HepG2 (cell line): Measurements from ENCODE around the gene TK2. TPM values are rescaled to one million over a fixed set of nuclear protein-coding genes. Genes with fewer than 3 reads are reported as not detected.

Experiments
- ARNTL ChIP-seq: sonication (generic); formaldehyde crosslinking; IDR thresholded peaks from 2 replicates; pipeline ENCODE4 v1.4.0; 2020; ENCODE audit warnings: mild to moderate bottlenecking, missing genetic modification reagents
- CREB1 ChIP-seq, 2 experiments: fragments of 450-650 bp in 1 of 2; IDR thresholded peaks; 2 replicates each; pipeline ENCODE4 v1.6.1; 2016 to 2017; ENCODE audit warnings: control low read depth in 1 of 2, mild to moderate bottlenecking in 1 of 2, missing compliant biosample characterization in 1 of 2, missing genetic modification characterization in 1 of 2
- ELF3 ChIP-seq: IDR thresholded peaks from 2 replicates; pipeline ENCODE4 v1.6.1; 2016; ENCODE audit warnings: missing genetic modification reagents, missing compliant biosample characterization
- ESRRA ChIP-seq: sonication (generic); formaldehyde crosslinking; IDR thresholded peaks from 2 replicates; pipeline ENCODE4 v1.5.1; 2020; ENCODE audit warnings: mild to moderate bottlenecking, low read depth, missing genetic modification reagents
- FOSL2 ChIP-seq: sonication (generic); formaldehyde crosslinking; IDR thresholded peaks from 2 replicates; pipeline ENCODE4 v1.4.0; 2020; ENCODE audit warnings: missing genetic modification reagents
- FOXA1 ChIP-seq, 2 experiments: fragments of 450-650 bp in 1 of 2; sonication (generic) in 1 of 2; formaldehyde crosslinking in 1 of 2; IDR thresholded peaks; 2 replicates each; pipeline versions ENCODE4 v1.4.0 to v1.6.1; 2016 to 2020; ENCODE audit warnings: missing genetic modification reagents in 1 of 2
- HDAC2 ChIP-seq: sonication (generic); formaldehyde crosslinking; IDR thresholded peaks from 2 replicates; pipeline ENCODE4 v1.4.0; 2020; ENCODE audit warnings: missing genetic modification reagents
- HMGA1 ChIP-seq: sonication (generic); formaldehyde crosslinking; conservative IDR thresholded peaks from 2 replicates; pipeline ENCODE4 v1.4.0; 2020; ENCODE audit warnings: missing genetic modification reagents
- MIXL1 ChIP-seq: IDR thresholded peaks from 2 replicates; pipeline ENCODE4 v1.6.1; 2016
- MYC ChIP-seq: sonication (generic); formaldehyde crosslinking; IDR thresholded peaks from 2 replicates; pipeline ENCODE4 v1.9.0; 2021; ENCODE audit warnings: missing genetic modification reagents, borderline replicate concordance
- PITX1 ChIP-seq: sonication (generic); formaldehyde crosslinking; IDR thresholded peaks from 2 replicates; pipeline ENCODE4 v1.5.1; 2020; ENCODE audit warnings: mild to moderate bottlenecking, missing genetic modification reagents
- RERE ChIP-seq: IDR thresholded peaks from 2 replicates; pipeline ENCODE4 v1.6.1; 2016; ENCODE audit warnings: low read depth, missing genetic modification reagents, missing compliant biosample characterization
- TERF1 ChIP-seq: sonication (generic); formaldehyde crosslinking; IDR thresholded peaks from 2 replicates; pipeline ENCODE4 v1.8.0; 2022; ENCODE audit warnings: mild to moderate bottlenecking, missing genetic modification reagents, moderate library complexity
- ZFP36L2 ChIP-seq: sonication (generic); formaldehyde crosslinking; IDR thresholded peaks from 2 replicates; pipeline ENCODE4 v1.4.0; 2020; ENCODE audit warnings: missing genetic modification reagents
- ZHX1 ChIP-seq: sonication (generic); formaldehyde crosslinking; IDR thresholded peaks from 2 replicates; pipeline ENCODE4 v1.8.1; 2022; ENCODE audit warnings: low read depth, mild to moderate bottlenecking, missing genetic modification reagents
- ZNF12 ChIP-seq: sonication (generic); formaldehyde crosslinking; IDR thresholded peaks from 2 replicates; pipeline ENCODE4 v1.5.0; 2020; ENCODE audit warnings: missing genetic modification reagents
- ZNF292 ChIP-seq: sonication (generic); formaldehyde crosslinking; IDR thresholded peaks from 2 replicates; pipeline ENCODE4 v1.8.1; 2022; ENCODE audit warnings: mild to moderate bottlenecking, low read depth, missing genetic modification reagents, borderline replicate concordance
- polyA plus RNA-seq, 8 experiments: library from polyadenylated mRNA; depleted of rRNA in 3 of 8; stranded (reverse) in 7 of 8; unstranded in 1 of 8; fragments of >200 nt; fragmentation: Illumina TruSeq in 4 of 8; extraction: Trizol in 4 of 8; gene quantifications; 2 replicates each; pipeline versions ENCODE4 v1.2.1 to v1.2.3, GENCODE V29; 2011 to 2016; ENCODE audit warnings: low read depth in 4 of 8, missing spikeins in 1 of 8, mixed read lengths in 1 of 8; ENCODE audit not compliant: insufficient read depth in 1 of 8
- total RNA-seq, 5 experiments: library from RNA; depleted of rRNA; stranded (reverse); fragments of >200 nt; fragmentation: Illumina TruSeq; extraction: Trizol; gene quantifications; 2 replicates each; pipeline ENCODE4 v1.2.3, GENCODE V29; 2016; ENCODE audit warnings: low read depth in 1 of 5
- TF ChIP-seq, protein P1 (sequence below): sonication (generic); formaldehyde crosslinking; IDR thresholded peaks from 2 replicates; pipeline ENCODE4 v1.5.0; 2020; ENCODE audit warnings: missing genetic modification reagents

Gene TK2
- total and polyA plus RNA-seq, 2 of the 13 experiments (the other 11 are each of a cell fraction or from before 2014, with no cell fraction given), result 18.7 to 21.0 TPM

DNA sequence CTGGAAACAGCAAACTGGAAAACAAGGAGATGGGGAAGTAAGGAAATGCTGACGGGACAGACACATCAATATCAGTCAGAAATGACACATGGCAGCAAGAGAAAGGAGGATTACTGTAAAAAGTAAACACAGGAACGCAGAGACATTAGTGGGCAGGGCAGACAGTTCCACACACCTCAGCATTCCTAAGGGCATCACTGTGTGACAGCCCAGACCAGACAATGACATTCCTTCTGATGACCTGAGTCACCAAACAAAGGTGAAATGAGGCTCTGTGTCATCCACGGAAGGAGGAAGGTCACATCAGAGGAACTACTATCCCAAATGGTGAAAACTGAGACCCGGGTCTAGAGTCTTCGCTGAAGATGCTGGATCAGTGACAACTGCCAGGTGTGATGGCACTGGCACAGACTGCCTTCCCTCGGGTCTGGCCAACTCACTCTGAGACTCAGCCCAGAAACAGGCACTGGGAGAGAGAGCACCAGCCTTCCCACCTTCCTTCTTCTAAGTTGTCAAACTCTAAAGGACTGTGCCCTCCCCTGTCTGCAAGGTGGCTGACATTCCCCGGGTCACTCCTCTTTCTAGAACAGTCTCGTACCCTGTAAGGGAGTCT, 36.7 kb downstream of the TK2 start (continued):
- TF ChIP-seq RERE (CRISPR knock-in tag) (peak; percentile 60; the same call in 1 of the 2 replicates), TERF1 (CRISPR knock-in tag) (no peak), ZHX1 (CRISPR knock-in tag) (0 out of 2 replicates have a peak, but pooled peaks have one; percentile 52), CREB1 (IDR thresholded peaks at IDR 0.05) (peak; percentile 61), CREB1 (CRISPR knock-in tag; IDR thresholded peaks at IDR 0.05) (no peak), FOSL2 (CRISPR knock-in tag) (peak; percentile 92), ZFP36L2 (CRISPR knock-in tag) (no peak; the same call in 1 of the 2 replicates), ARNTL (CRISPR knock-in tag) (no peak), HDAC2 (CRISPR knock-in tag) (peak; percentile 48; the same call in 1 of the 2 replicates), MYC (CRISPR knock-in tag) (peak; percentile 44; the same call in 1 of the 2 replicates), ZNF292 (CRISPR knock-in tag) (no peak), HMGA1 (CRISPR knock-in tag) (no peak), ESRRA (CRISPR knock-in tag) (0 out of 2 replicates have a peak, but pooled peaks have one; percentile 50), ELF3 (CRISPR knock-in tag) (peak; percentile 32; the same call in 1 of the 2 replicates), FOXA1 (IDR thresholded peaks at IDR 0.05) (no peak), FOXA1 (CRISPR knock-in tag; IDR thresholded peaks at IDR 0.05) (peak; percentile 92), MIXL1 (CRISPR knock-in tag) (0 out of 2 replicates have a peak, but pooled peaks have one; percentile 16), PITX1 (0 out of 2 replicates have a peak, but pooled peaks have one; percentile 15), ZNF12 (CRISPR knock-in tag) (0 out of 2 replicates have a peak, but pooled peaks have one; percentile 33)
- TF ChIP-seq, protein P1, sequence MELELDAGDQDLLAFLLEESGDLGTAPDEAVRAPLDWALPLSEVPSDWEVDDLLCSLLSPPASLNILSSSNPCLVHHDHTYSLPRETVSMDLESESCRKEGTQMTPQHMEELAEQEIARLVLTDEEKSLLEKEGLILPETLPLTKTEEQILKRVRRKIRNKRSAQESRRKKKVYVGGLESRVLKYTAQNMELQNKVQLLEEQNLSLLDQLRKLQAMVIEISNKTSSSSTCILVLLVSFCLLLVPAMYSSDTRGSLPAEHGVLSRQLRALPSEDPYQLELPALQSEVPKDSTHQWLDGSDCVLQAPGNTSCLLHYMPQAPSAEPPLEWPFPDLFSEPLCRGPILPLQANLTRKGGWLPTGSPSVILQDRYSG (CRISPR knock-in tag), result no peak
